Measurements from ENCODE around the gene NPIPB8. TPM values are rescaled to one million over a fixed set of nuclear protein-coding genes. Genes with fewer than 3 reads are reported as not detected.
"Not testable (repeated sequence)": the region's sequence is repeated elsewhere in the genome, so short reads cannot be mapped to it uniquely, and the experiment has no call there.

NPIPB8 gene
- polyA plus RNA-seq, 1 donor from 2014 or later, result not detected

- TF ChIP-seq EZH2 (IDR thresholded peaks at IDR 0.05; ENCODE audit: borderline replicate concordance, insufficient read depth, low read length, poor library complexity, severe bottlenecking) (no peak), RAD21 (conservative IDR thresholded peaks at IDR 0.05) (no peak)
These were observed 40.8 kb upstream of the NPIPB8 start, which contains the start of gene SULT1A2 (continued) for GRCh38 chr16:28596840-28597691.

GRCh38 chr16:28597692-28598261 is 40.1 kb upstream of the NPIPB8 start:
- Histone ChIP-seq H3K9ac (ENCODE audit: low read length) (no peak overlapping the region), H3K9me2 (ENCODE audit: insufficient read depth, low read length) (no peaks in the 10 kb centered on the region), H3K36me3 (ENCODE audit: insufficient read depth, low read length) (no peaks in the 10 kb centered on the region), H2AFZ (ENCODE audit: low read depth, low read length) (no peak overlapping the region), H3K4me3 (ENCODE audit: low read length) (no peak overlapping the region), H3K79me2 (replicated peaks; ENCODE audit: insufficient read depth, low read length) (no peaks in the 10 kb centered on the region), H3K9me3 (ENCODE audit: low read length) (no peaks in the 10 kb centered on the region), H4K20me1 (ENCODE audit: insufficient read depth) (no peaks in the 10 kb centered on the region), H3F3A (ENCODE audit: insufficient read depth, low read length, poor library complexity, severe bottlenecking) (no peaks in the 10 kb centered on the region), H3K4me2 (ENCODE audit: low read length) (no peak overlapping the region), H3K27me3 (ENCODE audit: insufficient read depth, low read depth, low read length) (no peaks in the 10 kb centered on the region), H3K27ac (ENCODE audit: low read length) (no peak overlapping the region)
- TF ChIP-seq EZH2 (IDR thresholded peaks at IDR 0.05; ENCODE audit: borderline replicate concordance, insufficient read depth, low read length, poor library complexity, severe bottlenecking) (no peak), SMC3 (conservative IDR thresholded peaks at IDR 0.05; ENCODE audit: poor library complexity) (no peak)

- H3F3A ChIP-seq (ENCODE audit: insufficient read depth, low read length, poor library complexity, severe bottlenecking); H3K9me3 ChIP-seq (ENCODE audit: low read length); H3K27ac ChIP-seq (ENCODE audit: low read length); H3K27me3 ChIP-seq (ENCODE audit: insufficient read depth, low read depth, low read length); H3K4me3 ChIP-seq (ENCODE audit: low read length); H3K79me2 ChIP-seq (replicated peaks; ENCODE audit: insufficient read depth, low read length); H3K9ac ChIP-seq (ENCODE audit: low read length); H3K4me2 ChIP-seq (ENCODE audit: low read length); H3K9me2 ChIP-seq (ENCODE audit: insufficient read depth, low read length); H4K20me1 ChIP-seq (ENCODE audit: insufficient read depth); H2AFZ ChIP-seq (ENCODE audit: low read depth, low read length); H3K36me3 ChIP-seq (ENCODE audit: insufficient read depth, low read length): not testable (repeated sequence)
These were observed 38.2 kb upstream of the NPIPB8 start for GRCh38 chr16:28599377-28600285.

- not testable (repeated sequence) for H4K20me1 ChIP-seq (ENCODE audit: insufficient read depth); H3K27ac ChIP-seq (ENCODE audit: low read length); H3K9me2 ChIP-seq (ENCODE audit: insufficient read depth, low read length); H3K9ac ChIP-seq (ENCODE audit: low read length); H3K79me2 ChIP-seq (replicated peaks; ENCODE audit: insufficient read depth, low read length); H3K4me2 ChIP-seq (ENCODE audit: low read length); H3K27me3 ChIP-seq (ENCODE audit: insufficient read depth, low read depth, low read length); H2AFZ ChIP-seq (ENCODE audit: low read depth, low read length); H3K9me3 ChIP-seq (ENCODE audit: low read length); H3F3A ChIP-seq (ENCODE audit: insufficient read depth, low read length, poor library complexity, severe bottlenecking); H3K4me3 ChIP-seq (ENCODE audit: low read length); H3K36me3 ChIP-seq (ENCODE audit: insufficient read depth, low read length)
These were observed 36.9 kb upstream of the NPIPB8 start for GRCh38 chr16:28600965-28601364.

GRCh38 chr16:28601589-28601988 is 36.3 kb upstream of the NPIPB8 start:
- H3F3A ChIP-seq (ENCODE audit: insufficient read depth, low read length, poor library complexity, severe bottlenecking); H3K4me2 ChIP-seq (ENCODE audit: low read length); H3K9me2 ChIP-seq (ENCODE audit: insufficient read depth, low read length); H2AFZ ChIP-seq (ENCODE audit: low read depth, low read length); H3K4me3 ChIP-seq (ENCODE audit: low read length); H3K27me3 ChIP-seq (ENCODE audit: insufficient read depth, low read depth, low read length); H3K27ac ChIP-seq (ENCODE audit: low read length); H4K20me1 ChIP-seq (ENCODE audit: insufficient read depth); H3K9me3 ChIP-seq (ENCODE audit: low read length); H3K9ac ChIP-seq (ENCODE audit: low read length); H3K36me3 ChIP-seq (ENCODE audit: insufficient read depth, low read length); H3K79me2 ChIP-seq (replicated peaks; ENCODE audit: insufficient read depth, low read length): not testable (repeated sequence)

- not testable (repeated sequence) for H3K27me3 ChIP-seq (ENCODE audit: insufficient read depth, low read depth, low read length); H3K9ac ChIP-seq (ENCODE audit: low read length); H3K4me2 ChIP-seq (ENCODE audit: low read length); H3K27ac ChIP-seq (ENCODE audit: low read length); H2AFZ ChIP-seq (ENCODE audit: low read depth, low read length); H3K9me2 ChIP-seq (ENCODE audit: insufficient read depth, low read length); H3K36me3 ChIP-seq (ENCODE audit: insufficient read depth, low read length); H3K79me2 ChIP-seq (replicated peaks; ENCODE audit: insufficient read depth, low read length); H3K9me3 ChIP-seq (ENCODE audit: low read length); H3F3A ChIP-seq (ENCODE audit: insufficient read depth, low read length, poor library complexity, severe bottlenecking); H3K4me3 ChIP-seq (ENCODE audit: low read length); H4K20me1 ChIP-seq (ENCODE audit: insufficient read depth)
These were observed 35.8 kb upstream of the NPIPB8 start for GRCh38 chr16:28602062-28602461.
